ENCODE results near the gene INSRR. TPM values are rescaled to one million over a fixed set of nuclear protein-coding genes. Genes with fewer than 3 reads are reported as not detected.

Gene INSRR
- total RNA-seq, 1 experiment from 2014 or later: not detected

DNA sequence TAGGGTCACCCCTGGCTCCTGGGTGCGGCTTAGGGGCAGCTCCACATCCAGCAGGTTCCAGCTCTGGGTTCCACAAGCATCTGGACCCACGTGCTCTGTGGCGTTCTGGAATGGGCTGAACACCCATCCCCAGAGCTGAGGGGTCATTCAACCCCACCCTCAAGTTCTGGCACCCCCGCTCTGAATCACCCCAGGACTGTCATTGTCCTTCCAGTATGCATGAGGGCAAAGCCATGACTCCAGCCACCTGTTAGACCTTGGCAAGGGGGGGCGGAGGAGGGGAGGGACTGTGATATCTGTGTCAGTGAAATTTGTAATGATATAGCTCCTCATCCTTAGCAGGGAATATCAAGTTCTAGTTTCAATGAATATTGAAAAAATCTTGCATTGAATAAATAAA is 12.3 kb downstream of the INSRR start:
- Histone ChIP-seq H3K79me2 (ENCODE audit: low read depth) (no peaks in the 10 kb centered on the region), H4K20me1 (ENCODE audit: insufficient read depth) (no peaks in the 10 kb centered on the region; the same call in 1 of the 2 replicates), H3K4me3 (no peak overlapping the region), H3K36me3 (ENCODE audit: low read depth) (no peaks in the 10 kb centered on the region), H3F3A (ENCODE audit: insufficient read depth, low read depth) (no peaks in the 10 kb centered on the region), H2AFZ (no peak overlapping the region), H3K4me2 (no peak overlapping the region), H3K27me3 (ENCODE audit: insufficient read depth, low read depth) (peaks cover 23% of the 10 kb centered on the region; the same call in 1 of the 2 replicates), H3K27ac (no peak overlapping the region), H3K4me1 (replicated peaks; ENCODE audit: insufficient read depth) (no peaks in the 10 kb centered on the region), H3K9me2 (ENCODE audit: insufficient read depth) (no peaks in the 10 kb centered on the region), H3K9me3 (ENCODE audit: insufficient read depth, low read depth) (no peaks in the 10 kb centered on the region)
- intact Hi-C loops (cut with micrococcal nuclease; ENCODE audit: unreplicated experiment): no loop called here
- no TSS peak for BruUV-seq (replicated peaks)
- no peak for DNase-seq
- ChIA-PET POLR2A (ENCODE audit: unreplicated experiment) (no interaction called here), CTCF (interaction anchor here (0.5 kb wide), 1 partner anchor 29 kb away, joined by 4 read pairs; no protein-coding TSS in a partner anchor)
- TF ChIP-seq EZH2 (IDR thresholded peaks at IDR 0.05; ENCODE audit: low read depth): no peak
- no peak for TF ChIP-seq CTCF (conservative IDR thresholded peaks at IDR 0.05)

DNA sequence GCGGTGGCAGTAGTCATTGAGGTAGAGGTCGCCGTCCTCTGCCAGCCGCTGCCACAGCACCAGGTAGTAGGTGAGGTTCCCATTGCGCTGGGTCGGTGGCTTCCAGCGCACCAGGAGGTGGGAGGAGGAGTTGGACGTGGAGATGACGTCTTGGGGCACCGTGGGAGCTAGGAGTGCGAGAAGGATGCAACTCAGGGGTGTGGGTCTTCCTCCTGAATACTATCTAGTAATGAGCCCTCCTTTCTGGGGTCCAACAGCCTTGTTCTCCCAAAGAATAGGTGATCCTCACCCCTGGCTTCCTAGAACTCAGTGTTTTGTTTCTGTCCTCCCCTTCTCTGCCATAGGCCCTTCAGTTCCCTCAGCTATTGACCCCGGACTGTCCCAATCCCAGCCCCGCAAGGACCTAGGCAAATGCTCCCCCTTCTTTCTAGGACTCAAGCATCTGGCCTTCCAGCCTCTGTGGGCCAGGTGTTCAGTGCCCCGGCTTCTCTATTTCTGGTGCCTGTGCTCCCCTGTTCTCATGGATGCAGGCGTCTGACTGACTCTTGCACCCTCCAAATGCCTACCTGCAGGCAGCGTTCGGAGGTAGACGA is 12.9 kb downstream of the INSRR start:
- no peaks in the 10 kb centered on the region for H3F3A ChIP-seq (ENCODE audit: insufficient read depth, low read depth)
- H3K4me1 ChIP-seq (replicated peaks; ENCODE audit: insufficient read depth): no peaks in the 10 kb centered on the region
- H3K9me2 ChIP-seq (ENCODE audit: insufficient read depth): no peaks in the 10 kb centered on the region
- no peak overlapping the region for H3K27ac ChIP-seq
- no peak overlapping the region for H3K4me2 ChIP-seq
- no peak for DNase-seq
- no TSS peak for BruUV-seq (replicated peaks)
- no peaks in the 10 kb centered on the region; the same call in 1 of the 2 replicates for H4K20me1 ChIP-seq (ENCODE audit: insufficient read depth)
- H3K27me3 ChIP-seq (ENCODE audit: insufficient read depth, low read depth): peaks cover 27% of the 10 kb centered on the region; the same call in 1 of the 2 replicates
- no peaks in the 10 kb centered on the region for H3K36me3 ChIP-seq (ENCODE audit: low read depth)
- no peaks in the 10 kb centered on the region for H3K79me2 ChIP-seq (ENCODE audit: low read depth)
- no peak for TF ChIP-seq CTCF (conservative IDR thresholded peaks at IDR 0.05)
- TF ChIP-seq EZH2 (IDR thresholded peaks at IDR 0.05; ENCODE audit: low read depth): no peak
- no peak overlapping the region for H2AFZ ChIP-seq
- POLR2A ChIA-PET (ENCODE audit: unreplicated experiment): no interaction called here
- H3K4me3 ChIP-seq: no peak overlapping the region
- intact Hi-C loops (cut with micrococcal nuclease; ENCODE audit: unreplicated experiment): no loop called here
- H3K9me3 ChIP-seq (ENCODE audit: insufficient read depth, low read depth): no peaks in the 10 kb centered on the region
- CTCF ChIA-PET: interaction anchor here (0.5 kb wide), 2 partner anchors 29 to 470 kb away, joined by 4 to 5 read pairs; no protein-coding TSS in a partner anchor

- intact Hi-C loops (cut with micrococcal nuclease; ENCODE audit: unreplicated experiment): no loop called here
- Histone ChIP-seq H3K4me1 (replicated peaks; ENCODE audit: insufficient read depth) (no peaks in the 10 kb centered on the region), H3K4me2 (no peak overlapping the region), H3K4me3 (no peak overlapping the region), H2AFZ (no peak overlapping the region), H3F3A (ENCODE audit: insufficient read depth, low read depth) (no peaks in the 10 kb centered on the region), H3K36me3 (ENCODE audit: low read depth) (no peaks in the 10 kb centered on the region), H3K27ac (no peak overlapping the region), H3K27me3 (ENCODE audit: insufficient read depth, low read depth) (peaks cover 27% of the 10 kb centered on the region; the same call in 1 of the 2 replicates), H3K9me3 (ENCODE audit: insufficient read depth, low read depth) (no peaks in the 10 kb centered on the region), H3K79me2 (ENCODE audit: low read depth) (no peaks in the 10 kb centered on the region), H3K9me2 (ENCODE audit: insufficient read depth) (no peaks in the 10 kb centered on the region), H4K20me1 (ENCODE audit: insufficient read depth) (no peaks in the 10 kb centered on the region; the same call in 1 of the 2 replicates)
- BruUV-seq (replicated peaks): no TSS peak
- ChIA-PET CTCF (interaction anchor here (0.5 kb wide), 1 partner anchor 470 kb away, joined by 5 read pairs; no protein-coding TSS in a partner anchor), POLR2A (ENCODE audit: unreplicated experiment) (no interaction called here)
- TF ChIP-seq EZH2 (IDR thresholded peaks at IDR 0.05; ENCODE audit: low read depth) (no peak), CTCF (conservative IDR thresholded peaks at IDR 0.05) (no peak)
- DNase-seq: no peak
These were observed 13.6 kb downstream of the INSRR start for GRCh38 chr1:156845055-156845952.

Measured in PC-9 (cell line).